Vagina (tissue), 2 donors: ENCODE measurements around the gene SOHLH1.

ENCODE experiments used
- POLR2A ChIP-seq, 2 donors: fragments of 450-650 bp; IDR thresholded peaks; one replicate each; pipeline ENCODE4 v1.6.1; 2017; ENCODE audit warnings: antibody characterized with exemption in 2 of 2, mild to moderate bottlenecking in 2 of 2, moderate library complexity in 2 of 2
- POLR2AphosphoS5 ChIP-seq, 2 donors: sonication (generic); formaldehyde crosslinking; IDR thresholded peaks; one replicate each; pipeline ENCODE4 v1.9.0; 2017; ENCODE audit warnings: antibody characterized with exemption in 2 of 2, mild to moderate bottlenecking in 2 of 2, low read depth in 1 of 2; ENCODE audit not compliant: insufficient read depth in 1 of 2
- TF ChIP-seq, protein P1 (sequence below), 3 experiments: fragments of 450-650 bp in 2 of 3; fragments of 200-600 bp in 1 of 3; sonication (generic) in 1 of 3; IDR thresholded peaks; one replicate each; pipeline ENCODE4 v1.5.1; 2017 to 2019; ENCODE audit warnings: antibody characterized with exemption in 3 of 3, mild to moderate bottlenecking in 2 of 3, moderate library complexity in 2 of 3

DNA sequence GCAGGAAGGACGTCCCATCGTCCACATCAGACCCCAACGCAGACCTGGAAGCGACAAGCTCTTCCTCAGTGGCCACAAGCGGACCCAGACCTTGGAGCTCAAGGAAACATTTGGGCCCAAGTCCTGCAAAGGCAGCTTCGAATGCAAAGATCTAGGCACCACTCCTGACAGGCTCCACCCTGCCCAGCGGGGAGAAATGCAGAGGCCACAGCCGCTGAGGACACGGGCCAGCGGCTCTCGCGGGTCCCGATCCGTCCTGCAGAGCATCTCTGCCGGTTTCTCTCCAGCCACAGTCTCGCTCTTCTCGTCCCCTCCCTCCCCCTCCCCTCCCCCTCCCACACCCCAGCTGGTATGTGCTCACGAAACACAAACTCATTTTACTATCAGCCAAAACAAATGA, 4.9 kb downstream of the SOHLH1 start:
- TF ChIP-seq, protein P1, sequence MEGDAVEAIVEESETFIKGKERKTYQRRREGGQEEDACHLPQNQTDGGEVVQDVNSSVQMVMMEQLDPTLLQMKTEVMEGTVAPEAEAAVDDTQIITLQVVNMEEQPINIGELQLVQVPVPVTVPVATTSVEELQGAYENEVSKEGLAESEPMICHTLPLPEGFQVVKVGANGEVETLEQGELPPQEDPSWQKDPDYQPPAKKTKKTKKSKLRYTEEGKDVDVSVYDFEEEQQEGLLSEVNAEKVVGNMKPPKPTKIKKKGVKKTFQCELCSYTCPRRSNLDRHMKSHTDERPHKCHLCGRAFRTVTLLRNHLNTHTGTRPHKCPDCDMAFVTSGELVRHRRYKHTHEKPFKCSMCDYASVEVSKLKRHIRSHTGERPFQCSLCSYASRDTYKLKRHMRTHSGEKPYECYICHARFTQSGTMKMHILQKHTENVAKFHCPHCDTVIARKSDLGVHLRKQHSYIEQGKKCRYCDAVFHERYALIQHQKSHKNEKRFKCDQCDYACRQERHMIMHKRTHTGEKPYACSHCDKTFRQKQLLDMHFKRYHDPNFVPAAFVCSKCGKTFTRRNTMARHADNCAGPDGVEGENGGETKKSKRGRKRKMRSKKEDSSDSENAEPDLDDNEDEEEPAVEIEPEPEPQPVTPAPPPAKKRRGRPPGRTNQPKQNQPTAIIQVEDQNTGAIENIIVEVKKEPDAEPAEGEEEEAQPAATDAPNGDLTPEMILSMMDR (IDR thresholded peaks at IDR 0.05) = no peak
- TF ChIP-seq POLR2A (IDR thresholded peaks at IDR 0.05) = no peak
- no peak for TF ChIP-seq POLR2AphosphoS5 (IDR thresholded peaks at IDR 0.05; ENCODE audit: insufficient read depth in 1 of 2, low read depth in 1 of 2)
